GM19452 (cell line): ENCODE measurements around the gene SIGMAR1.
A peak's percentile ranks its signal among the peaks of the same experiment; 100 is the strongest.

ENCODE experiments used
- ATAC-seq: cut with Tn5 transposase; IDR thresholded peaks from one replicate; pipeline ENCODE4 v1.9.1; 2021; ENCODE audit not compliant: unreplicated experiment

The SIGMAR1 gene

DNA sequence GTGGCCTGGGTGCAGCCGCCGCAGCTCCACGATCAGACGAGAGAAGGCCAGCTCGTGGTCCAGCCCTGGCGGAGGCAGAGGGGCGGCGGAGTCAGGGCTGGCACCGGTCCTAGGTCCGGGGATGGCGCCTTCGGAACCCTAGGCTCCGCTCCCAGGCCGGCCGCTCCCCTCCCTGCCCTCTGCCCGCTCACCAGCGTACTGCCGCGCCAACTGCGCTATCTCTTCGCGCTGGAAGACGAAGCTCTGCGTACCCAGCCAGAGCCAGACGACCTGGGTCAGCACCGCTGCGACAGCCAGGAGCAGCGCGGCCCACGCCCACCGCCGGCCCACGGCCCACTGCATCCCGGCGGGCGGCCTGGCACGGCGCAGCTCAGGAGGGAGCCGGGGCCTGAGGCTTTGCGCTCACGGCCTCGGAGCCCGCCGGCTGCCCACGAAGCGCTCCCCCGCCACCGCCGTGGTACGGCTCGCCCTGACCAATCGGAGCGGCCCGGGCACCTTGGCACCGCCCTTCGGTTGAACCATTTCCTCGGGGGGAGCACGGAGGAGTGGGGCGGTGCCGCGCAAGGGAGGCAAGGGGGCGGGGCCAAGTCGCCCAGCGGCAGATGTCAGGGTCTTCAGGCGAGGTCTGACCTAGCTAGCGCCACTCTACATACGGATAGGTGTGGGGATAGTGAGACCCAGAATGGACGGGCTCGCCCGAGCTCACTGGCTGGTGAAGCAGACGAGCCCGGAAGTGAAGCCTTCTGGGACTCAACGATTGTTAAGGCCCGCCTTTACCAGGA lies at the start of gene SIGMAR1:
Gene SIGMAR1 (minus strand): TSS at position 432 of the 782 bp plus-strand sequence. CDS start 90 bp downstream, at position 342.
- ATAC-seq, result peak; percentile 90

DNA sequence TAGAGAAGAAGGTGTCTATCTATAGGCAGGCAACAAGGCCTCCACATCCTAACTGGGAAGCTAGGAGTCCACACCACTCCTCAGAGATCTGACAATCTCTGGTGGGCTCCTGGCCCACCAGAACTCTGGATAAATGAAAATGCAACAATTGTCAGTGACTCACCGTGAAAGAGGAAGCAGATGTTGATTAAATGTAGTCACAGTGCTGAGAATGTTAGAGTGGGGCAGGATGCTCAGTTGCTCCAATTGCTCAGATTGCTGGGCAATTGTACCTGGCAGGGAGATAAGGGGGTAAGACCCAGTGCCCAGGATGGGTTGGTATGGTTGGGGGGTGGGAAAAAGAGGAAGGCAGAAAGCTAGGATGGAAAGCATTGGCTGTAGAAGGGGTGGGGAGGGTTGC lies 49.1 kb upstream of the SIGMAR1 start:
- no peak for ATAC-seq

DNA sequence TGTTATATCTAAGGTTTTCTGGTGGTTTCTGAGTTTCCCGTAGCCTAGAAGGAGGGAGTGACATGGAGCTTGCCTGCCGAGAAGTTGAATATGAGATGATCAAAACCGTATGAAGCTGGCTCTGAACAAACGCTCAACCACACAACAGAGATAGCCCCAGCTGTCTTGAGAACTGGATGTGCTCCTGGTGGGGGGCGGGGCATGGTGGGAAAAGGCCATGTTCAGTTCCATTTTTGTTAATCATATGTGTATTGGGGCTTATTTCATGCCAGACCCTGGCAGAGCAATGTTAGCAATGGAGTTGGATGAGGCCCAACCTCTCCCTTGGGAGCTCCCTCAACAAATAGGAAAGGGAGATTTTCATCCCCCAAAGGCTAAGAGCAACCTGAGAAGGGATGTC lies 48.6 kb upstream of the SIGMAR1 start:
- ATAC-seq, result no peak

DNA sequence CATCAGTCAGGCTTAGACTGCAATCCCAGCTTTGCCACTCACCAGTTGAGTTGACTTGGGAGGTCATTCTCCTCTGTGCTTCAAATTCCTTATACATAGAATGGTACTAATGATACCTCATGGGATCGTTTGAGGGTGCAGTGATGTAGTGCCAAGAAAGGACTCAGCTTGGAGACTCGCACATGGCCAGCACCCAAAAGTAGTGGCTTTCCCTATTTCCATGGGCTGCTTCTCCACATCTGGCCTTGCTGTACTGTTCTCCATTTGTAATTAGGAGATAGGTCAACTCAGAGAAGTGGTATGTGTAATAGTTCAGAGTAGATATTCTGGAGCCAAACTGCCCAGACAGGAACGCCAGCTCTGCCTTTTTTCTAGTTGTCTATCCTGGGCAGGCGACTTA lies 48.0 kb upstream of the SIGMAR1 start:
- no peak for ATAC-seq

DNA sequence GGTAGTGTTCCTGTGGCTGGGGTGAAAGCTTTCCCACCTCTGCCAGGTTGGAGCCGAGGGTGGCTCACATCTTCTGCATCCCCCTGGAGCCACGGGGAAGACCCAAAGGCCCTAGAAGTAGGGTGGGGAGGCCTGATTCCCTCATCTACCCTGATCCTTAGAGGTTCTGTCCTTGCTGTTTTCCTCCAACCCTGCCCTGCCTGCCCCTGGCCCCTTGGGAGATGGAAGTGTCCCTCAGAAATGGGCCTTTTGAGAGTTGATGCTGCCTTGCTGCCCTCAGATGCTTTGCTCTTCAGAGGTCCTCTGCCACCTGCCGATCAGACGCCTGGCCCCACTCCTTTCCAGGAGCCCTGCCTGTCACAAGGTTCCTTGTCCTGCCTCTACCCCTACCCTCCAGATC lies 47.2 kb upstream of the SIGMAR1 start:
- ATAC-seq, result no peak

DNA sequence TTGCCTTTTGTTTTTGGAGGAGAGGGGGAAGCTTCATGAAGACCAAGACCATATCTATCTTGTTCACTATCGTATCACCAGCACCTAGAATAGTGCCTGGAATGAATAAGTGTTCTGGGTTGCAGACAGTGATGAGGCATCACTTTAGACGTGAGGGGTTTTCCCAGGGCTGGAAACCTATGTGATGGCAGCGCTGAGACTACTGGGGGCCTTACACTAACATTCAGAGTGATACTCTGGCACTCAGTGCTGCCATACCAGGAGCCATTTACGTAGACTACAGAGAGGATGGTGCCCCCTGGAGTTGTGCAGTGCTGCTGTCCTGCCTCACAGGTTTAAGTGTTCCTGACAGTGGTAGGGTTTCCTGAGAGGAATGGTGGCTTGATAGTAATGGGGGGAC lies 46.6 kb upstream of the SIGMAR1 start:
- no peak for ATAC-seq

DNA sequence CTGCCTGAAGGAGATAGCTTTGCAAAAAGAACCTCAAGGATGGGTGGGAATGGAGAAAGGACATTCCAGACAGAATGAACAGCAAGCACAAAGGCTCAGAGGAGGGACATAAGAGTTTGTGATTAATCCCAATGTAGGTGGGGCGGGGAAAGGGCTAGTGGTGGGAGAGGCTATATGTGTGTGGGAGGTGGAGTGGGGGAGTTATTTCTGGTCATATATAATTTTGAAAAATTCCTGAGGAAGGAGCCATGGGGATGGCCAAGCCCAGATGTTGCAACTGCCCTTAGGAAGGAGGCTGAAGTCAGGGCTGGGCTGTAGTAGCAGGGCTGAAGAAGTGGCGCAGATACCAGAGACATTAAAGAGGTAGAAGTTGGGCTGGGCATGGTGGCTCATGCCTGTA lies 38.3 kb upstream of the SIGMAR1 start:
- ATAC-seq, result no peak

DNA sequence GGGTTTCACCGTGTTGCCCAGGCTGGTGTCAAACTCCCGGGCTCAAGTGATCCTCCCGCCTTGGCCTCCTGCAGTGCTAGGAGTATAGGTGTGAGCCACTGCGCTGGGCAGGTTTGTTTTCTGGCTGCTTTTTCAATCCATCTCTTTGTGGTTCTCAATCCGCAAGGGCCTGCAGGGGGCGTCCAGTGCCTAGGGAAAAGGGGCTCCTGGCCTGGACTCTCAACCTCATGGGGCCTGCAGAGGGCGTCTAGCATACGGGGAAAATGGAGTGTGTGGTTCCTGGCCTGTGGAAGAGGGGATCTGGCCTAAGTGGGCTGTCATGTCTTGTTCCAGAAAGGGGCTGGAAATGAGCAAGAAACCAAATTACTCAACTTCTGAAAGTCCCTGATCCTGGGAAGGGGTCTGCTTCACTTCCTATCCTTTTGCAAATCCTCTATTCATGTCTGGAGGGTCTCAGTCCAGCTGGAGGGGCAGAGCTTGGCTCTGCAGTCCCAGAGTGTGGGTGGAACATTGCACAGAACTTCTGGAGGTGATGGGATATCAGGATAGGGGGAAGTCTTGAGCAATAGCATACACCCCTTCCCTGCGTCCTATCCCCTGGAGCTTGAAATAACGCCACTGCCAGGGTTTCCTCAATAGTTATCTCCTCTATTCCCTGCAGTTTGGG lies 37.6 kb upstream of the SIGMAR1 start:
- ATAC-seq, result no peak

DNA sequence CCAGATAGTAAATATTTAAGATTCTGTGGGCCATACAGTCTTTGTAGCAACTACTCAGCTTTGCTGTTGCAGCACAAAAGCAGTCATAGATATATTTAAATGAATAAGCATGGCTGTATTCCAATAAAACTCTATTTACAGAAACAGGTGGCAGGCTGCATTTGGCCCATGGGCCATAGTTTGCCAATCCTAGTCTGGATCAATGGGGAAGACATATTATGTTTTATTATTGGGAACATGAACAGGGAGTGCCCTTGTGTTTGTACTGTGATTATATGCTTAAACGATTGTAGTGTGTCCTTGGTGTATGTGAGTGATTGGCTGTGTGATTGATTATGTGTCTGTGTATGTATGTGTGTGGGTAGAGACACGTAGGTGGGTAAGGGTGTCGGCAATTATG lies 36.9 kb upstream of the SIGMAR1 start:
- ATAC-seq, result no peak

DNA sequence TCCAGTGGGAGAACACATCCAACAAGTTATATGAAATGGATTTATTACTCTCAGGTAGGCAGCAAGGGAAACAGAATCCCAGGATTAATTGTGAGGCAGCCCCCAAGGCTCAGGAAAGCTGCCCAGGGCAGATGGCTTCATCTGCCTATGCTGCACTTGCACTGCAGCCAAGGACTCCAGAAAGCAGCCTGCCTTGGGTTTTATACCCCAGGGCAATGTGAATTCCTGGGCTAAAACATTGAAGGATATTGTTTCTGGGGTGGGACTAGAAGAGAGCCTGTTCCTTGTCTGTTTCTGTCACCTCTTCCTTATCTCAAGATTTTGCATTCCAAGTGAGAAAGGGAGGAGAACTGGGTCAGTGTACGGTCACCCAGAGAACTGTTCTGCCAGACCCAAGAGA lies 33.7 kb upstream of the SIGMAR1 start:
- no peak for ATAC-seq

DNA sequence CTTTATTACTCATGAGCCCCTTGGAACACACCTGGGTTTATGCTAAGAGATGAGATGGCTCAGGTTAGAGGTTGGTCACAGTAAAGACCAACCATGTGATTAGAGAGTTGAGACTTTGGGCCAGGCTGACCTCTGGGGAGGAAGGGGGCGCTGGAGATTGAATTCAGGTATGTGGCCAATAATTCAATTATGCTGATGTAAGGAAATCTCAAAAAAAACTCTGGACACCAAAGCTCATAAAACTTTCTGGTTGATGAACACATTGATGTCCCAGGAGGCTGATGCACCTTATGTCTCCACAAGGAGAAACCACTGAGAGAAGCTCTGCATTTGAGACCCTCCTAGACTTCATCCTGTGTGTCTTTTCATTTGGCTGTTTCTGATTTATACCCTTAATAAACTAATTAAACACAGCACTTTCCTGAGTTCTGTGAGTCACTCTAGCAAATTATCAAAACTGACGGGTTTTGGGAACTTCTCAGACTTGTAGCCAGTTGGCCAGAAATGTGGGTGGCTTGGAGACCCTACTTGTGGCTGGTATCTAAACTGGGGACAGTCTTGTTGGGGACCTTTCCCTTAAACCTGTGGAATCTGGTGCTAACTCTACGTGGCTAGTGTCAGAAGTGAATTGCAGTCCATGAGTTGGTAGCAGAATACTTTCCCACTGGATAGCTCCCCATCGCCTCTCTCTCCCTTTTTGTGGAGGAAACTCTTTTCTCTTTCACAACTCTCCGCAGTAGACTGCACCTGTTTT lies 32.4 kb upstream of the SIGMAR1 start:
- ATAC-seq, result no peak

DNA sequence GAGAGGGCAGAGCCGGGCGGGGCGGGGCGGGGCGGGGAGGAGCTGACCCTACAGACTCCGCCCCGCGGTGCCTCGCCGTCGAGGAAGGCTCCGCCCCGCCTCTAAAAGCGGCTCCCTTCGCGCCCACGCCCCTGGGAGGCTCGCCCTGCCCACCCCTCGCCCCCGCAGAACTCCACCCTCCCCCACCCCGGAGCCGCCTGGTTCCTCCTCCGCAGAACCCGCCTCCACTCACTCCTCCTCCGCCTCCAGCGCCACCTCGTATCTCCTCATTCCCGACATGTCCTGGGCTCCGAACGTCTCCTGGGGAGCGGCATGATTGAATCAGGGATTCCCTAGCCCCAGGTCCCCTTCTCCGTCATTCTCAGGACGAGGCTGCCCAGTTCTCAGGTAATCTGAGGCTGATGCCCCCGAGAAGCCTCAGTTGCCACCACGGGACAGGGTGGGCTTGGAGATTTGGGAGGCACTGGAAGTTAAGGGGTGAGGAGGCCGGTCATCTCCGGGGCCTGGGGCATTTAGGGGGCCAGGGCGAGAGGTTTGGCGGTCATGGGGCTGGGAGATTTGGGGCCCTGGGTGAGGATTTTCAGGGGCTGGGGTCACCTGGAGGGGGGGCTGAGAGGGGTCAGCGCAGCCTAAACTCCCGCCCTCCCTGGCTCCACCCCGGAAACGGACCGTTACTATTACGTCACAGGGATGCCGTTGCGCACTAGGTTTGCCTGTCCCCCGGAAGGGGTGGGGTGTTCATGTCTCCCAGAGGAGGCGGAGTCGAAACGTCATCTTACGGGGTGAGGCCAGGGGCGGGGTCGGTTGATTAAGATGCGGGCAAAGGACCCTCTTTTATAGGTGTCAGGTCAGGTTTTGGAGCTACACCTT lies 28.0 kb upstream of the SIGMAR1 start:
- peak; percentile 60 for ATAC-seq

DNA sequence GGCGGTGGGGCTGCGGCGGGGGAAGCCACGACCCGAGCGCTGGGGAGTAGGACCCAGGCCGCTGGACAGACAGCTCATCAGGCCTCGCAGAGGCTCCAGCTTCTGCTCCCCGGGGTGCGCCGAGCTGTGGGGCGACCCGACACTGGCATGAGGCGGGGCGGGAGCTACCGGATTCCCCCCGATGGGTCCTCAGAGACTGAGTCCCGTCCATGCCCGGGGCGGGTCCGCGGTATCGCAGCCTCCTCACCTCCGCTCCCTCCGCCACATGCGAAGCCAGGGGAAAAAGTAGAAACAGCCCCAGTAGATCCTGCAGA lies 27.4 kb upstream of the SIGMAR1 start:
- peak; percentile 23 for ATAC-seq

DNA sequence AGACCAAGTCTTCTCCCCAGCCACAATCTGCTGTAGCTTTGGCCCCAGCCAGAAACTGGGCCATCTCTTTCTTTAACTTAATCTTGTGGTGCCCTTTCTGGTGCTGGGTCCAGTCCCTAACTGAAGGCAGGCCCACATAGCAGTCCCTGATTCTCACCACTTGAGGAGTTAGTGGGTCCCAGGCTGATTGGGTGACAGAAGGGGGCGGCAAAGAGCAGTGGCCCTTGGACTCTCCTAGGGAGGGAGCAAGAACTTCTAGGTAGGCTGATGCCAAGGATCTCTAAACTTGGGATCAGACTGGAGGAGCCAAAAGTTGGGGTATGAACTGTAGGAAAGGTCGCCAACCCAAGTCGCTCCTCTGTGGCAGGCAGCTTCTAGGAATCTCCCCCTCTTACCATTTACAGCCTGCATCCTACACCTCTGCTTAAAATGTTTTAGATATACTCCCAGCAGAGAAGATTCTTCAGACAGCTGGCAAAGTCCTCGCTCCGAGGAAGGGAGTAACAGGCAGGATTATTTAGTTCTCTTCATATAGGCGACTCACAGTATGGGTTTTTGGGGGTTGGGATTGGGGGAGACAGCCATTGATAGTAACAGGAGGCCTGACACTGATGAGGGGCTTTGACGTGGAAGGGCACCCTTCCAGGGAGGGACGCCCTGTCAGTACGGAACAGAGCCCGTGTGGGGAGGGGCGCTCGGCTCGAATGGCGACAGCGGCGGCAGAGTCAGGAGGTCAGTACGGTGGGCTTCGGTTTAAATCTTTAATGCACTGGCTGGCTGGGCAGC lies 26.9 kb upstream of the SIGMAR1 start:
- ATAC-seq, result peak; percentile 51

DNA sequence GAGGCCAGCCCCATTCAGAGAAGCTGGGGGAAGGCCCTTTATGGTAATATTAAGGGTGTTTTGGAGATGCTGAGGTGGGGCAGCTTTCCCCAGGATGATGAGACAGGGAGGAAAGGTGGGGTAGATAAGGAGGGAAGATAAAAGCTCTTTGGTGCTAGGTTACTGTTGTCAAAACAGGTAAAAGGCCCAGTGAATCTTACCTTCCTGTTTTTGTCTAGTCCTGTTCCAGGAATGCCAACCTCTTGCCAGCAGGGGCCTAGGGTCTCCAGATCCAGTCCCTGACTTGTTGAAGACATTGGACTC lies 25.7 kb upstream of the SIGMAR1 start:
- ATAC-seq, result no peak

DNA sequence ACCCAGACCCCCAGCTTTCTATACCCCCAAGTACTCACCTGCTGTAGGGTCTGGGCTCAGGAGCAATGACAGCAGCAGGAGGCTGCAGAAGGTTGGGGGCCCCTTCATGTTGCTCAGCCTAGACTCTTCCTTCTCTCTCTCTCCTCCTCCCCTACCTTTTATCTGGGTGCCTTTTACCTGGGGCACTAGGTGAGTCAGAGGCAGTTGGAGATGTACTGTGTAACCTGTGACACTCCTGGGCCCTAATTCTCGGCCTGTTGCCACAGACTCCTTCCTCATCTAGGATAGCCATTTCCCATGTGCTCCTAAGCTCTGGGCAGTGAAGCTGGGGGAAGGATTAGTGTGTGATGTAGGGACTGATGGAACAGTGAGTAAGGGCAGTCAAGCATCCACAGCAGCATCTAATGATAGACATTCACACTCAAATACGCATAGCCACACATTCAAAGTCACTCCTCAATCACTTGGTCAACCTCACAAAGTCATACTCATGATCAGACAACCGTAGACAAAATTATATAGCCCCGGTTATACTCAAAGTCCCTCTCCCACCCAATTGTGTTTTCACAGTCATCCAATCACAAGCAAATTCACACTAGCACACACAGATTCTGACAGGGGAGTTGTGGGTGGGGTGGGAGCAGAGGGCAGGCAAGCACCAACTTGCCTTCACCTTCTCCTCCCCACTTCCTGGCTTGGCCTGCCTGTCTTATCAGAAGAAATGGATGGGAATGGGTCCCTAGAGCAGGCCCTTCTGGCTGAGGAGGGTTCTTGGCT lies 25.1 kb upstream of the SIGMAR1 start, which contains the start of gene CCL27:
Gene CCL27 (minus strand): TSS at position 132 of the 777 bp plus-strand sequence. CDS start 24 bp downstream, at position 108.
- no peak for ATAC-seq

DNA sequence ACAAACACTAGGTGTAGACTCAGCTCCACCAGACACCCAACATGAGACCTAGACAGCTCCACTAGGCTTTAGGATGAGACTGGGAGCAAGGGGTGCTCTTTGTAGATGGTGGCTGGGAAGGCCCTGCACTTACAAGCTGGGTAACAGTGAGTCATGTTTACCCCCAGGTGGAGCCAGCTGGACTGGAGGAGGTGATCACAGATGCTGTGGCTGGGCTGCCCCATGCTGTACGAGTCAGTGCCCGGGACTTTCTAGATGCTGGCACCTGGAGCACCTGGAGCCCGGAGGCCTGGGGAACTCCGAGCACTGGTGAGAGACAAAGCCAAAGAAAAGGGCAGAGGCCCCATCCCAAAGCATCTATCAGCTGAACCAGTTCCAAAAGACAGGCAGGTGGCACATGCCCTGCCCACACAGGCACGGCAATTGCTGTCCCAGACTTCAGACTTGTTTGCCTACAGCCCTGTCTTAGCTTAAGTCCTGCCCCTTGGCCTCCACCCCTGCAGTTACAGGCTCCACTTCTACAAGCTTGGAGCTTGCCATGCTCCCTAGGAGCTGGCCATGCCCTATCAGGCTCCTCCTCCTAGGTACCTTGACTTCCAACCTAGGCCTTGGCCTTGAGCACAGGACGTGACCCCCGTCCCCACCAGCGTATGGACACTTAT lies 22.1 kb upstream of the SIGMAR1 start:
- ATAC-seq, result no peak

DNA sequence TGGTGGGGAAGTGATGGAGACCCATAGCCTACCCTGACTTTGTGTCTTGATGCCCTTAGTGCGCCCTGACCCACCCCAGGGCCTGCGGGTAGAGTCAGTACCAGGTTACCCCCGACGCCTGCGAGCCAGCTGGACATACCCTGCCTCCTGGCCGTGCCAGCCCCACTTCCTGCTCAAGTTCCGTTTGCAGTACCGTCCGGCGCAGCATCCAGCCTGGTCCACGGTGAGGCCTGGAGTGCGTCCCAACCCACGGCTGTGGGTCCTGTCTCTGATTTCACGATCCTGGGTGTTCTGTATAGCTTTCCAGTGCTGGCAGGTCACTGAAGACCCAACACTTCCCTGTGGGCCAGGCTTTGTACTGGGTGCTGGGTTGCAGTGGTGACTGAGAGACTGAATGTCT lies 20.9 kb upstream of the SIGMAR1 start:
- no peak for ATAC-seq

DNA sequence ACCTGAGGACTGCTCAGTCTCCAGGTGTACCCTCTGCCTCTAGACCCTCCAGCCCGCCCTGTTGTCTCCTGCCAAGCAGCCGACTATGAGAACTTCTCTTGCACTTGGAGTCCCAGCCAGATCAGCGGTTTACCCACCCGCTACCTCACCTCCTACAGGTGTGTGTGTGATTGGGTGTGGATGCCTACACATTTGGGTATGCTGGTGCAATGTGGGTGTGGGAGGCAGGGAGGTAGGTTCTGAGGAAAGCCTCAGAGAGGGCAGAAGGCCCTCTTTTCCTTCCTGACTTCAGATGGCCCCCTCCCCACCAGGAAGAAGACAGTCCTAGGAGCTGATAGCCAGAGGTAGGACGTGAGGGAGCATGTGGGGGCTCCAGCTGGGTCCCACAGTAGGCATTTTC lies 19.4 kb upstream of the SIGMAR1 start:
- no peak for ATAC-seq
